ENCODE results near the gene GHDC. TPM values are rescaled to one million over a fixed set of nuclear protein-coding genes. Genes with fewer than 3 reads are reported as not detected.

The GHDC gene
- total RNA-seq, 1 experiment from 2014 or later = 8.5 TPM

DNA sequence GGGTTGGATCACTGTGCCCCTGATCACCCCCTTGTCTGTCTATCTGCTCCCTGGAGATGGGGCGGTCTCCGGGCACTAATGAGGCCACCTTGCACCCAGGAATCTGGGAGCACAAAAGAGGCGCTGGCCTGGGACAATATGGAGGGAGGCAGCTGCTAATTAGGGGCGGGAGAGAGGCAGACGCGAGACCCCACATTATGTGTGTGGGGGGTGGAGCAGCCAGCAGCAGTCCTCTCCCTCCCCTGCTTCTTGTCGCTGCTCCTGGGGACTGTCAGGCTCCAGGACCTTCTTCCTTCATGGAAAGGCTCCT, 8.7 kb downstream of the GHDC start:
- Histone ChIP-seq H4K20me1 (ENCODE audit: control insufficient read depth, insufficient read depth, insufficient read length) (no peaks in the 10 kb centered on the region), H3K23me2 (ENCODE audit: insufficient read length, low read depth, low read length, poor library complexity, severe bottlenecking) (peaks cover 17% of the 10 kb centered on the region), H3K27me3 (ENCODE audit: insufficient read depth, low read length) (peaks cover 10% of the 10 kb centered on the region; the same call in 1 of the 2 replicates), H3K56ac (ENCODE audit: insufficient read length, low read depth, low read length) (no peak overlapping the region), H2AK5ac (ENCODE audit: insufficient read length, low read length) (no peak overlapping the region), H2BK15ac (ENCODE audit: low read depth, low read length) (no peak overlapping the region), H4K5ac (ENCODE audit: insufficient read length, low read depth, low read length) (no peak overlapping the region), H3K4ac (ENCODE audit: low read depth, low read length) (no peak overlapping the region), H2BK120ac (ENCODE audit: low read depth, low read length, poor library complexity, severe bottlenecking) (no peak overlapping the region), H3K79me2 (ENCODE audit: insufficient read depth, low read length) (no peaks in the 10 kb centered on the region), H3K27ac (ENCODE audit: insufficient read length, low read depth, low read length) (no peak overlapping the region), H3K9ac (ENCODE audit: extremely low read depth, insufficient read length, low read length) (no peak overlapping the region), H3T11ph (ENCODE audit: low read length) (no peak overlapping the region), H3K18ac (ENCODE audit: insufficient read length, low read depth, low read length) (peak overlapping the region; percentile 20), H3K14ac (ENCODE audit: insufficient read depth, low read length) (no peak overlapping the region), H3K4me1 (ENCODE audit: insufficient read depth, low read length) (peaks cover 3% of the 10 kb centered on the region; the same call in 1 of the 2 replicates), H2BK5ac (ENCODE audit: insufficient read length, low read length) (no peak overlapping the region), H4K91ac (ENCODE audit: insufficient read length, low read depth, low read length) (no peak overlapping the region), H2BK12ac (ENCODE audit: insufficient read length, low read depth, low read length) (no peak overlapping the region), H3K79me1 (ENCODE audit: insufficient read depth, low read depth, low read length, poor library complexity, severe bottlenecking) (no peaks in the 10 kb centered on the region), H2BK20ac (ENCODE audit: low read depth, low read length, poor library complexity, severe bottlenecking) (no peak overlapping the region), H3K9me3 (ENCODE audit: control insufficient read depth, low read depth, low read length) (no peaks in the 10 kb centered on the region), H3K23ac (ENCODE audit: insufficient read length, low read depth, low read length) (no peak overlapping the region), H4K8ac (replicated peaks; ENCODE audit: insufficient read length, low read depth, low read length) (no peak overlapping the region), H2AFZ (ENCODE audit: low read length) (no peak overlapping the region), H3K4me2 (ENCODE audit: insufficient read depth, insufficient read length, low read length) (no peak overlapping the region)
- no CpG with 5 or more reads among the region's 7 CpGs for WGBS (ENCODE audit: extremely low coverage, insufficient read length, low lambda C conversion rate)
- Mint-ChIP-seq H3K4me3 (no peak overlapping the region), H3K4me1 (peaks cover 14 to 49% of the 10 kb centered on the region in 2 experiments), H3K36me3 (ENCODE audit: insufficient read depth in 1 of 3, low read depth in 3 of 3) (no peaks in the 10 kb centered on the region), H3K27me3 (ENCODE audit: low read depth) (peaks cover 53% of the 10 kb centered on the region), H3K9me3 (no peaks in the 10 kb centered on the region; a peak in 1 of 5 replicates), H3K27ac (no peak overlapping the region)
- no peak for DNase-seq
- TF ChIP-seq, protein P1, sequence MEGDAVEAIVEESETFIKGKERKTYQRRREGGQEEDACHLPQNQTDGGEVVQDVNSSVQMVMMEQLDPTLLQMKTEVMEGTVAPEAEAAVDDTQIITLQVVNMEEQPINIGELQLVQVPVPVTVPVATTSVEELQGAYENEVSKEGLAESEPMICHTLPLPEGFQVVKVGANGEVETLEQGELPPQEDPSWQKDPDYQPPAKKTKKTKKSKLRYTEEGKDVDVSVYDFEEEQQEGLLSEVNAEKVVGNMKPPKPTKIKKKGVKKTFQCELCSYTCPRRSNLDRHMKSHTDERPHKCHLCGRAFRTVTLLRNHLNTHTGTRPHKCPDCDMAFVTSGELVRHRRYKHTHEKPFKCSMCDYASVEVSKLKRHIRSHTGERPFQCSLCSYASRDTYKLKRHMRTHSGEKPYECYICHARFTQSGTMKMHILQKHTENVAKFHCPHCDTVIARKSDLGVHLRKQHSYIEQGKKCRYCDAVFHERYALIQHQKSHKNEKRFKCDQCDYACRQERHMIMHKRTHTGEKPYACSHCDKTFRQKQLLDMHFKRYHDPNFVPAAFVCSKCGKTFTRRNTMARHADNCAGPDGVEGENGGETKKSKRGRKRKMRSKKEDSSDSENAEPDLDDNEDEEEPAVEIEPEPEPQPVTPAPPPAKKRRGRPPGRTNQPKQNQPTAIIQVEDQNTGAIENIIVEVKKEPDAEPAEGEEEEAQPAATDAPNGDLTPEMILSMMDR (conservative IDR thresholded peaks at IDR 0.05) = no peak
